Left ventricle myocardium inferior (tissue), 1 donor: ENCODE data around the gene NAT8L. TPM values are rescaled to one million over a fixed set of nuclear protein-coding genes. Genes with fewer than 3 reads are reported as not detected.

ENCODE experiments used
- DNase-seq: peaks from one replicate; pipeline ENCODE4 v3.0.0-alpha.2; 2020
- H3K27ac ChIP-seq: fragments of 200-600 bp; replicated peaks from 2 replicates; pipeline ENCODE4 v1.8.0; 2021
- H3K27me3 ChIP-seq: fragments of 200-600 bp; 2 replicates; pipeline ENCODE4 v1.8.0; 2021; ENCODE audit warnings: low read depth
- H3K36me3 ChIP-seq: fragments of 200-600 bp; 2 replicates; pipeline ENCODE4 v1.8.0; 2021
- H3K4me1 ChIP-seq: fragments of 200-600 bp; 2 replicates; pipeline ENCODE4 v1.8.0; 2021
- H3K4me3 ChIP-seq: fragments of 200-600 bp; 2 replicates; pipeline ENCODE4 v1.8.0; 2021; ENCODE audit warnings: mild to moderate bottlenecking, moderate library complexity
- H3K9me3 ChIP-seq: fragments of 200-600 bp; replicated peaks from 2 replicates; pipeline ENCODE4 v1.8.0; 2021
- CTCF ChIP-seq: fragments of 200-600 bp; IDR thresholded peaks from 2 replicates; pipeline ENCODE4 v1.8.0; 2021; ENCODE audit warnings: antibody characterized with exemption, mild to moderate bottlenecking, borderline replicate concordance
- intact Hi-C: fragments of 100-400 bp; cut with micrococcal nuclease; formaldehyde crosslinking; loops from one replicate; pipeline ENCODE4 v1.11.0; 2022
- total RNA-seq: library from RNA; stranded (reverse); fragmentation: NEBNext Ultra II Directional; extraction: Animal tissue kit (Norgen Biotek cat#: 25700); gene quantifications from one replicate; pipeline ENCODE4 v1.2.1, GENCODE V29; 2021
- donor health status: DM: no; HTN: yes; CAD: no; lungs with severe emphysema.

The NAT8L gene
- total RNA-seq, 1 donor from 2014 or later, result 0.52 TPM

- Histone ChIP-seq H3K9me3 (no peaks in the 10 kb centered on the region), H3K27ac (no peak overlapping the region), H3K36me3 (no peaks in the 10 kb centered on the region), H3K4me1 (no peaks in the 10 kb centered on the region), H3K4me3 (no peak overlapping the region), H3K27me3 (peaks cover 62% of the 10 kb centered on the region)
- DNase-seq, result no peak
- TF ChIP-seq CTCF, result no peak
- intact Hi-C loops, result no loop called here
Observed at GRCh38 chr4:2067446-2068197, 8.5 kb downstream of the NAT8L start.

GRCh38 chr4:2068198-2068470, 9.0 kb downstream of the NAT8L start:
- intact Hi-C loops, result no loop called here
- DNase-seq, result no peak
- peaks cover 58% of the 10 kb centered on the region for H3K27me3 ChIP-seq
- no peaks in the 10 kb centered on the region for H3K9me3 ChIP-seq
- no peaks in the 10 kb centered on the region for H3K36me3 ChIP-seq
- no peak for TF ChIP-seq CTCF
- no peaks in the 10 kb centered on the region for H3K4me1 ChIP-seq
- H3K4me3 ChIP-seq, result no peak overlapping the region
- H3K27ac ChIP-seq, result no peak overlapping the region

- TF ChIP-seq CTCF, result no peak
- Histone ChIP-seq H3K4me3 (no peak overlapping the region), H3K9me3 (no peaks in the 10 kb centered on the region), H3K36me3 (no peaks in the 10 kb centered on the region), H3K27me3 (peaks cover 54% of the 10 kb centered on the region), H3K27ac (no peak overlapping the region), H3K4me1 (no peaks in the 10 kb centered on the region)
- no peak for DNase-seq
- intact Hi-C loops, result no loop called here
Observed at GRCh38 chr4:2068566-2068965, 9.4 kb downstream of the NAT8L start.

GRCh38 chr4:2069161-2069971, 10.2 kb downstream of the NAT8L start:
- H3K27me3 ChIP-seq, result peaks cover 52% of the 10 kb centered on the region
- H3K9me3 ChIP-seq, result no peaks in the 10 kb centered on the region
- no peak overlapping the region for H3K27ac ChIP-seq
- intact Hi-C loops, result no loop called here
- no peak overlapping the region for H3K4me3 ChIP-seq
- no peak for TF ChIP-seq CTCF
- H3K4me1 ChIP-seq, result no peaks in the 10 kb centered on the region
- DNase-seq, result no peak
- no peaks in the 10 kb centered on the region for H3K36me3 ChIP-seq

GRCh38 chr4:2069986-2070385, 10.9 kb downstream of the NAT8L start:
- TF ChIP-seq CTCF, result no peak
- intact Hi-C loops, result no loop called here

More at GRCh38 chr4:2069986-2070385, 10.9 kb downstream of the NAT8L start:
- DNase-seq, result no peak
- Histone ChIP-seq H3K36me3 (no peaks in the 10 kb centered on the region), H3K27me3 (peaks cover 46% of the 10 kb centered on the region), H3K4me1 (no peaks in the 10 kb centered on the region), H3K4me3 (no peak overlapping the region), H3K27ac (no peak overlapping the region), H3K9me3 (no peaks in the 10 kb centered on the region)
